OCI-LY3 (cell line): ENCODE results near the gene PRMT7.

Experiments
- H2AFZ ChIP-seq: fragments of 200-600, 300-600 bp; shearing (Covaris generic); 2 replicates; pipeline ENCODE4 v1.6.0; 2014; ENCODE audit warnings: antibody characterized with exemption, low read depth, low read length
- H3K27ac ChIP-seq: fragments of 200-600, 300-600 bp; sonication (generic); 2 replicates; pipeline ENCODE4 v1.5.1; 2014; ENCODE audit warnings: mild to moderate bottlenecking, low read length, moderate library complexity, mixed read lengths
- H3K27me3 ChIP-seq: fragments of 200-600, 300-600 bp; sonication (generic); 2 replicates; pipeline ENCODE4 v1.6.1; 2014; ENCODE audit warnings: low read depth, low read length, mixed read lengths
- H3K36me3 ChIP-seq: fragments of 200-600, 300-600 bp; sonication (generic); replicated peaks from 2 replicates; pipeline ENCODE3; 2014; ENCODE audit warnings: low read depth, low read length, mixed read lengths
- H3K4me1 ChIP-seq: fragments of 300-600, 200-600 bp; sonication (generic); 2 replicates; pipeline ENCODE4 v1.6.1; 2014; ENCODE audit warnings: low read length, mixed read lengths
- H3K4me2 ChIP-seq: fragments of 200-600, 300-600 bp; sonication (generic); 2 replicates; pipeline ENCODE4 v1.6.1; 2014; ENCODE audit warnings: low read length, mixed read lengths
- H3K4me3 ChIP-seq: fragments of 300-600, 200-600 bp; sonication (generic); 2 replicates; pipeline ENCODE4 v1.5.1; 2014; ENCODE audit warnings: antibody characterized with exemption, mild to moderate bottlenecking, low read length, moderate library complexity
- H3K79me2 ChIP-seq: fragments of 300-600, 200-600 bp; shearing (Covaris generic); 2 replicates; pipeline ENCODE4 v1.6.1; 2014; ENCODE audit warnings: mild to moderate bottlenecking, low read length, mixed read lengths
- H3K9ac ChIP-seq: fragments of 300-600, 200-600 bp; shearing (Covaris generic); 2 replicates; pipeline ENCODE4 v1.6.0; 2014; ENCODE audit warnings: mild to moderate bottlenecking, low read length, moderate library complexity
- H3K9me3 ChIP-seq: fragments of 200-600, 300-600 bp; shearing (Covaris generic); 2 replicates; pipeline ENCODE4 v1.6.1; 2014; ENCODE audit warnings: low read length, mixed read lengths; ENCODE audit not compliant: insufficient read depth
- H4K20me1 ChIP-seq: fragments of 200-600, 300-600 bp; sonication (generic); 2 replicates; pipeline ENCODE4 v1.6.1; 2016; ENCODE audit warnings: low read length, mixed read lengths; ENCODE audit not compliant: insufficient read depth
- EZH2phosphoT487 ChIP-seq: fragments of 200-600 bp; shearing (Covaris generic); IDR thresholded peaks from 2 replicates; pipeline ENCODE4 v1.6.1; 2018; ENCODE audit warnings: antibody characterized with exemption, mixed run types, low read depth
- TF ChIP-seq, protein P1 (sequence below): fragments of 200-600, 300-600 bp; sonication (generic); IDR thresholded peaks from 2 replicates; pipeline ENCODE4 v1.5.1; 2014; ENCODE audit warnings: antibody characterized with exemption, low read length, low read depth

The PRMT7 gene

DNA sequence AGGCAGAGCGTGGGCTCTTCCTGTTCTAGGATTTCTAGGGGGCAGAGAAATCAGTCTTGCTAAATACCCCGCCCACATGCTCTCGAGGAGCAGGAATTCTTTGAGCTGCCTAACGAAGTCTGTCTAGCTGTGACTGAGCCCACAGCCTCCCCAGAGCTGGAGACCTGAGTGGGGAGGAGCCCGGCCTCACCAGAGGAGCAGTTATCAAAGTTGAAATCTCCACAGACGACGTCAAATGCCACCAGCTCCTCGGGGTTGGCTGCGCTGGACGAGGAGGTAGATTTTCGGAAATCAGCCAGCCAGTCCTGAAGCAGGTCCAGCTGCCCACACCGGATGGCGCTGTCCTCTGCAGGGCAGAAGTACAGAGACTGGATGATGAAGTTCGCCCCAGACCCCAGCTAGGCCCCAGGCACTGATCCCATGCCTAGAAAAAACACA is 53.8 kb downstream of the PRMT7 start:
- no peak overlapping the region for H3K4me3 ChIP-seq
- H3K79me2 ChIP-seq = no peaks in the 10 kb centered on the region
- no peak overlapping the region for H3K9ac ChIP-seq
- H3K4me1 ChIP-seq = peaks cover 40% of the 10 kb centered on the region
- H3K9me3 ChIP-seq = no peaks in the 10 kb centered on the region
- no peak overlapping the region for H3K4me2 ChIP-seq
- H3K36me3 ChIP-seq = no peaks in the 10 kb centered on the region
- H3K27me3 ChIP-seq = no peaks in the 10 kb centered on the region
- TF ChIP-seq EZH2phosphoT487 = no peak
- TF ChIP-seq, protein P1, sequence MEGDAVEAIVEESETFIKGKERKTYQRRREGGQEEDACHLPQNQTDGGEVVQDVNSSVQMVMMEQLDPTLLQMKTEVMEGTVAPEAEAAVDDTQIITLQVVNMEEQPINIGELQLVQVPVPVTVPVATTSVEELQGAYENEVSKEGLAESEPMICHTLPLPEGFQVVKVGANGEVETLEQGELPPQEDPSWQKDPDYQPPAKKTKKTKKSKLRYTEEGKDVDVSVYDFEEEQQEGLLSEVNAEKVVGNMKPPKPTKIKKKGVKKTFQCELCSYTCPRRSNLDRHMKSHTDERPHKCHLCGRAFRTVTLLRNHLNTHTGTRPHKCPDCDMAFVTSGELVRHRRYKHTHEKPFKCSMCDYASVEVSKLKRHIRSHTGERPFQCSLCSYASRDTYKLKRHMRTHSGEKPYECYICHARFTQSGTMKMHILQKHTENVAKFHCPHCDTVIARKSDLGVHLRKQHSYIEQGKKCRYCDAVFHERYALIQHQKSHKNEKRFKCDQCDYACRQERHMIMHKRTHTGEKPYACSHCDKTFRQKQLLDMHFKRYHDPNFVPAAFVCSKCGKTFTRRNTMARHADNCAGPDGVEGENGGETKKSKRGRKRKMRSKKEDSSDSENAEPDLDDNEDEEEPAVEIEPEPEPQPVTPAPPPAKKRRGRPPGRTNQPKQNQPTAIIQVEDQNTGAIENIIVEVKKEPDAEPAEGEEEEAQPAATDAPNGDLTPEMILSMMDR = peak; percentile 22
- H2AFZ ChIP-seq = no peak overlapping the region
- H3K27ac ChIP-seq = no peak overlapping the region
- H4K20me1 ChIP-seq = no peaks in the 10 kb centered on the region

DNA sequence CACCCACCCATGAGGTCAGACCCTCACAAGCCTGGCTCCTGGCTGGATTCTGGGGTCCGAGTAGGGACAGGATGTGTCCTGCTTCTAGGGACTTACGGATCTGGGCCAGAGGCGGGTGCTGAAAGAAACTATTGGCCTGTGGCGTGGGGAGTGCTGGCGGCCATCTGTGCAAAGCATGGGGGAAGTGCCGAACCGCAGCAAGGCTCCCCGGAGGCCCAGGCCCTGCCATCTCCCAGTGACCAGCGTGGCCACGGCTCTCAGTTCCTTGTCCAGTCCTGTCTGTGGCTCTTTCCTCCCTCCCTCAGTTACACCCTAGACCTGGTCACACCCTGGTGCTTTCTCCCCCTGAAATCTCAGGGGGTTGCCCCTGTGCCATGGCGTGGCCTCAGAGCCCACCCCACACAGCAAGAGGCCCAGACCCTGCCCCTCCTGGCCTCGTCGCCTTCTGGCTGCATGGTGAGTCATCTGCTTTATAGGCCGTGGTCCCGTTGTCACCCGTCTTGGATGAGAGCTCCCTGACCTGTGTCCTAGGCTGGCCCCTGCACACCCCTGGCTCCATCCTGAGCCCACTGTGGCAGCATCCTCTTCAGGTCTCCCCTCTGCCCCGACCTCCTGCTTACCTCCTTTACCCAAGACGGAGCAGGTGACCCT is 54.5 kb downstream of the PRMT7 start:
- no peak for TF ChIP-seq EZH2phosphoT487
- Histone ChIP-seq H3K27ac (no peak overlapping the region), H2AFZ (no peak overlapping the region), H4K20me1 (no peaks in the 10 kb centered on the region), H3K4me3 (no peak overlapping the region), H3K36me3 (no peaks in the 10 kb centered on the region), H3K27me3 (no peaks in the 10 kb centered on the region), H3K9ac (no peak overlapping the region), H3K4me2 (no peak overlapping the region), H3K9me3 (no peaks in the 10 kb centered on the region), H3K79me2 (no peaks in the 10 kb centered on the region), H3K4me1 (peaks cover 47% of the 10 kb centered on the region)

DNA sequence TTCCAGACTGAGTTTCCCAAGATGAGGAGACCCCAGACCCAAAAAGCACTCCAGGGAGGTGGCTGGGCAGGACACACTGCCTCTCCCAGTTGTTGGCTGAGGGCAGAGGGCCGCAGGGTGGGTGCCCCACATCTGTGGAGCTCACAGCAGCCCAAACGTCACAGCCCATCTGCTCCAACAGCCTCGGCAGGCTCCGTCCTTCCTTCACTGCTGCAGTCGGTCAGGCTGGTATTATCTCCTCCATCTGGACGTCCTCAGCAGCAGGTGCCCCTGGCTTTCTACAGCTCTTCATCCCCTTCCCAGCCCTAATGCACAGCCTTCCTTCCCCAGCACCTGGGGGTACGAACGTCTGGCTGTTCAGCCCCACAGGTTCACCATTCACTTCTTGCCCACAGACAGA is 55.2 kb downstream of the PRMT7 start:
- H3K4me3 ChIP-seq = no peak overlapping the region
- H3K27ac ChIP-seq = no peak overlapping the region
- H4K20me1 ChIP-seq = no peaks in the 10 kb centered on the region
- H3K27me3 ChIP-seq = no peaks in the 10 kb centered on the region
- H3K4me1 ChIP-seq = peaks cover 49% of the 10 kb centered on the region
- H3K36me3 ChIP-seq = no peaks in the 10 kb centered on the region
- no peak overlapping the region for H3K4me2 ChIP-seq
- no peak overlapping the region for H3K9ac ChIP-seq
- no peaks in the 10 kb centered on the region for H3K9me3 ChIP-seq
- H3K79me2 ChIP-seq = no peaks in the 10 kb centered on the region
- TF ChIP-seq, protein P1 = no peak
- TF ChIP-seq EZH2phosphoT487 = no peak
- no peak overlapping the region for H2AFZ ChIP-seq

DNA sequence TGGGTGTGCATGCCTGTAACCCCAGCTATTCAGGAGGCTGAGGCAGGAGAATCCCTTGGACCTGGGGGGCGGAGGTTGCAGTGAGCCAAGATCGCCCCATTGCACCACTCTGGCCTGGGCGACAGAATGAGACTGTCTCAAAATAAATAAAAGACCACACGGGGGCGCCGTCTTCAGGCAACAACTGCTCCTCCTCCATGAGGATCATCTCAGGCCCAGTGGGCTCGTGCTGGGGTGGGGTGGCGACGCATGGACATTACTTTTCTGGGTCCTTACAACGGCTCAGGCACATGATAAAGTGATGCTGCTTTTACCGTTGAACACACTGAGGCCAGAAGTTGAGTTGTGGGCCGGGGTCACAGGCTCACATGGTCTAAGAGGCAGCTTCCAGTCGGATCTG is 56.2 kb downstream of the PRMT7 start:
- Histone ChIP-seq H3K27me3 (no peaks in the 10 kb centered on the region), H3K4me1 (peaks cover 49% of the 10 kb centered on the region), H3K9me3 (no peaks in the 10 kb centered on the region), H3K79me2 (no peaks in the 10 kb centered on the region), H3K4me2 (no peak overlapping the region), H3K4me3 (no peak overlapping the region), H3K27ac (no peak overlapping the region), H3K36me3 (no peaks in the 10 kb centered on the region), H2AFZ (no peak overlapping the region), H4K20me1 (no peaks in the 10 kb centered on the region), H3K9ac (no peak overlapping the region)
- TF ChIP-seq EZH2phosphoT487 = no peak
- TF ChIP-seq, protein P1 = peak; percentile 40
